ENCODE results near the gene OSMR. TPM values are rescaled to one million over a fixed set of nuclear protein-coding genes. Genes with fewer than 3 reads are reported as not detected.

OSMR gene
- total RNA-seq, 4 donors from 2014 or later: 38.6 to 61.0 (median 51.7) TPM

- no peak for TF ChIP-seq CTCF (IDR thresholded peaks at IDR 0.05; ENCODE audit: low read depth)
Measured at GRCh38 chr5:38978036-38978435, 132.2 kb downstream of the OSMR start.

DNA sequence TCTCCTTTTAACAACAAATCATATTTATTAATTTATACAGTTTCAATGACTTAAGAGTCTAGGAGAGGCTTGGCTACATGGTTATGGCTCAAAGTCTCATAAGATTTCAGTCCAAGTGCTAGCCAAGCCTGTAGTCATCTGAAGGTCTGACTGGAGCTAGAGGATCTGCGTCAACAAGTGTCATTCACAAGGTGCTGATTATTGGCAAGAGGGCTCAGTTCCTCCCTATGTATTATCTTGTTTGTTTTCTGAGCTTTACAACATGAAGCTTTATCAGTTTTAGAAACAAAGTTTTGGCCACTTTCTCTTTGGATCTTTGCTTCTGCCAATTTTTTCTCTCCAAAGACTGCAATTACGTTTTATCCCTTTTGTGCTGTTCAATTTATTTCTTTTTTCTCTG lies 133.7 kb downstream of the OSMR start:
- TF ChIP-seq CTCF (IDR thresholded peaks at IDR 0.05; ENCODE audit: low read depth): no peak

Other genes starting within 250 kb of the OSMR start
- gene RICTOR, start 228.4 kb downstream of the OSMR start, total RNA-seq: 10 to 100 TPM; 35.2 to 55.6 (median 39.3) TPM